Stimulated activated CD8-positive, alpha-beta memory T cell treated with anti-CD3 and anti-CD28 coated beads, Interleukin-7, amount 100 ng/mL, for 48 hours (primary cell): ENCODE results near the gene ATXN2.

Experiments used
- DNase-seq, 2 donors: peaks; one replicate each; pipeline ENCODE4 v3.0.0-alpha.2; 2020; ENCODE audit warnings: low read depth in 1 of 2; ENCODE audit errors: extremely low read depth in 1 of 2

Gene ATXN2

GRCh38 chr12:111441107-111441928 lies 157.8 kb downstream of the ATXN2 start:
- DNase-seq, result no peak

GRCh38 chr12:111440631-111441030 lies 158.5 kb downstream of the ATXN2 start:
- DNase-seq, result no peak

- DNase-seq, result no peak
Observed at GRCh38 chr12:111440152-111440551, 159.0 kb downstream of the ATXN2 start.

DNA sequence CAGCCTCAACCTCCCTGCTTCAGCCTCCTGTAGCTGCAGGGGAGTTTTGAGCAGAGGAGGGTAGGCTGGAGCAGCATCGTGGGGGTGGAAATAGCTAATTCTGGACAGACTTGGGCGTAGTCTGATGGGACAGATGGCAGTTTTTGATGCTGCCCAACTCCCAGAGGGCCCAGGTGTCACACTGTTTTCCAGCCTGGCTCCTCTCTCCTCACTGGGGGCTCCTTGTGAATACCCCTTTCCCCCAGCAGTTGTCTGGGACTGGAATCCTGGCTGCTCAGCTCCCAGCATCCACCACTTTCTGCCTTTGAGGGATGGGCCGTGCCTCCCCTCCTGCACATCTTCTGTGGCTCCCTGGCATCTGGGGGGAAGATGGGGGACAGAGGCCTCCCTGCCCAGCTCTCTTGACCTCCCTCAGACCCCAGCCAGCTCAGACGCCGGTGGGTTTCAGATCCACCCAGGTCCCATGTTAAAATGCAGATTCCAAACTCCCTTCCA lies 159.4 kb downstream of the ATXN2 start:
- no peak for DNase-seq

- DNase-seq, result peak in 1 of 2 donors; percentile 55
Observed at GRCh38 chr12:111438481-111438880, 160.6 kb downstream of the ATXN2 start.

DNA sequence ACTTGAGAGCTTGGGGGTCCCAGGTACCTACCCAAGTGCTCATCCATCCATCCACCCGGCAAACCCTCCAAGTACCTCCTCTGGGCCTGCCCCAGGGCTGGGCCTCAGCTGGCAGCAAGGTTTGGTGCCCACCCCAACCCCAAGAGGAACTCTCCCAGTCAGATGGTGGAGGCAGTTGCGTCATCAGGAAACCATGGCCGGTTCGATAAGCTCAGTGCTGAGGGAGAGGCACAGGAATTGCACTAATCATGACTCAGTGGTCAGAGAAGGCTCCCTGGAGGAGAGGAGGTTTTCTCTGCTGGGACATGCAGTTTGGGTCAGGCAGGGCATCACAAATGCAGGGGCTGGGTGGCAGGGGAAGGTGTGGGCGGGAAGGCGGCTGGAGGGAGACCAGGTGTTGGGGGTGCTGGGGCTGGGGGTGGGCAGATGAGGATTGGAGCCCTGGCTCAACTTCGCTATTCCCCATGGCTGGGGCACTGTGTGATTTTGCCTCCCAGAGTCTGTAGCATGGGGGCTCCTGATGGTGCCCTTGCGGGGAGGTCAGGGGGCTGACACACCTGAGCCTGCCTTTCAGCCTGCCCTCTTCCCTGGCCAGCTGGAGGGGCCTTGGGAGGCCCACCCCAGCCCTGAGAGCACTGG lies 161.2 kb downstream of the ATXN2 start:
- DNase-seq, result no peak

DNA sequence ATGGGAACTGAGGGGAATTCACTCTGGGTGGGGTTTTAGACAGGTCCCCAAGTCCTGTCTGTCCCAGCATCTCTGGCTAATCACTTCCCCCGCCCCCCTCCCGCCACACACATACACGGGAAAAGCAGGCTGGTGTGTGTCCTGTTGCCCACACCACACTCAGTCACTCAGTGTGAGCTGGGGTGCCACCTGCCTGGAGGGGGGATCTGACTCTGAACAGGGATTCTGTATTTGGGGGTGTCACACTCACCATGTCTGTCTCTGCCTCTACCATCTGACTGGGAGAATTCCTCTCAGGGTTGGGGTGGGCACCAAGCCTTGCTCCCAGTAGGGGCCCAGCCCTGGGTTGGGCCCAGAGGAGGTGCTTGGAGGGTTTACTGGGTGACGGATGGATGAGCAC lies 162.3 kb downstream of the ATXN2 start:
- DNase-seq, result no peak

GRCh38 chr12:111436266-111436665 lies 162.8 kb downstream of the ATXN2 start:
- DNase-seq, result no peak

DNA sequence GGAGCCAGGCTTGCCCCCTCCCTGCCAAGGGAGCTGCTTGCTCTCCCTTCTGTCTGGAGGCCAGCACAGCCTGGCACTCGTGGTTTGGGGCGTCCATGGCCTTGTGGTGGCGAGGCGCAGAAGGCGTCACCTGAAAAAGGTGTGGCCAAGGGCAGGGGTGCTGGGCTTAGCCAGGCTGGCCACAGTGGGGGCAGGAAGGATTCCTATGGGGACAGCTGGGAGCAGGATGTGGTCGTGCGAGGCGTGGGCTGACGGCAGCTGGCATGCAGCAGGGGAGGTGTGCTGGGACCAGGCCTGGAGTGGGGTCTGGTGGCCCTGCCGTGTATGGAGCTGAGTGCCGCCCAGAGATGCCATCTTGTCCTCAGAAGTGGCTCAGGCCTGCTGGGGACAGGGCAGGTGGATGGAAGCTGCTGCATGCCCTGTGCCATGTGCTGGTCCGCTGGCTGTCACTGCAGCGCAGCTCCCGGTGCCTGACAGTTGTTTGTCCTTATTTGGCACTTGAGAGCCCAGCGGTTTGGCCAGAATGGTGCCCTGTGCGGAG lies 163.4 kb downstream of the ATXN2 start:
- DNase-seq, result no peak

- peak; percentile 75 to 90 for DNase-seq
Observed at GRCh38 chr12:111434680-111435338, 164.3 kb downstream of the ATXN2 start.

GRCh38 chr12:111434049-111434448 lies 165.1 kb downstream of the ATXN2 start:
- DNase-seq, result no peak

- no peak for DNase-seq
Observed at GRCh38 chr12:111431772-111432171, 167.3 kb downstream of the ATXN2 start.

- peak in 1 of 2 donors; percentile 56 for DNase-seq
Observed at GRCh38 chr12:111430433-111431353, 168.4 kb downstream of the ATXN2 start.

GRCh38 chr12:111429828-111430432 lies 169.2 kb downstream of the ATXN2 start:
- peak; percentile 53 to 54 for DNase-seq

GRCh38 chr12:111428728-111429175 lies 170.4 kb downstream of the ATXN2 start:
- DNase-seq, result no peak

GRCh38 chr12:111428081-111428727 lies 170.9 kb downstream of the ATXN2 start:
- DNase-seq, result no peak

GRCh38 chr12:111427417-111428074 lies 171.6 kb downstream of the ATXN2 start:
- DNase-seq, result no peak

DNA sequence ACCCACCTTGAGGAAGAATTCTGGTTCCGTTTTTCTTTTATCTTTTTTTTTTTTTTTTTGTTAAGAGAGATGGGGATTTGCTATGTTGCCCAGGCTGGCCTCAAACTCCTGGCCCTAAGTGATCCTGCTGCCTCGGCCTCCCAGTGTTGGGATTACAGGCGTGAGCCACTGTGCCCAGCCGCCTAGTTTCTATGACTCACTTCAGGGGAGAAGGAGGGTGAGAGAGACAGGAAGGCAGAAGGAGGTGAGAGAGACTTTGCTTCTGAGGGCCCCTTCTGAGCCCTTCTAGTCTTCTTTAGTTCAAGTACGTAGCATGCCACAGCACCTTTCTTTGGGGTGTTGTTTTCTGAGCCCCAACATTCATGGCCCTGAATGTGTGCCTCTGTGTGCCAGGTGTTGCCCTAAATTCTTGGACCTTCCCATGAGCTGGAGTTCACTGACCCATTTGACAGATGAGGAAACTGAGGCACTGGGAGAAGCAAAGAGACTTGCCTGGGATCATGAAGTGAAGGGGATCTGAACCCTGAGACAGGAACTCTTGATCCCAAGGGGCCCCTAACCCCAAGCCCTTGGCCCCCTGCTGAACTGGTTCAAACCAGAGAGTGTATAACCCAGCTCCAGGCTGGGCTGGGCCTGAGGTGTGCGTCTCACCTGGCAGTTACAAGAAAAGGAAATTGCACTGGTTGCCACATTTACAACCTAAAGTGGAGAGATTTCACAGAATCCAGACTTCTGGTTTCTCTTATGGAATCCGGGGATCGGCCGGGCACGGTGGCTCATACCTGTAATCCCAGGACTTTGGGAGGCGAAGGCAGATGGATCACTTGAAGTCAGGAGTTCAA lies 172.6 kb downstream of the ATXN2 start:
- no peak for DNase-seq
